Posterior vena cava (tissue), 2 donors: ENCODE measurements around the gene ZNF80. TPM values are rescaled to one million over a fixed set of nuclear protein-coding genes. Genes with fewer than 3 reads are reported as not detected.
"Not testable (repeated sequence)": the region's sequence is repeated elsewhere in the genome, so short reads cannot be mapped to it uniquely, and the experiment has no call there.

Source experiments
- DNase-seq: peaks from one replicate; pipeline ENCODE4 v3.0.0-alpha.2; 2020; ENCODE audit warnings: low spot score
- intact Hi-C, 2 donors: fragments of 100-400 bp; cut with DNase I; formaldehyde crosslinking; loops; one replicate each; pipeline versions ENCODE4 v1.14.1 to v1.14.2; 2022 to 2023
- long read RNA-seq, 2 donors: library from polyadenylated mRNA; unstranded; transcript quantifications; one replicate each; pipeline ENCODE4 v2.0.0, GENCODE V29; 2020 to 2021
- total RNA-seq, 2 donors: library from RNA; stranded (reverse); fragmentation: NEBNext Ultra II Directional; extraction: Animal tissue kit (Norgen Biotek cat#: 25700); gene quantifications; one replicate each; pipeline ENCODE4 v1.2.1, GENCODE V29; 2021
- donor health status: DM: yes; HTN: yes; CAD: no.
- donor health status: DM: yes; HTN: yes; CAD: no.

Gene ZNF80
- not detected for total RNA-seq
- long read RNA-seq, donor 1 = 0 reads
- long read RNA-seq, donor 2 = 0 reads

DNA sequence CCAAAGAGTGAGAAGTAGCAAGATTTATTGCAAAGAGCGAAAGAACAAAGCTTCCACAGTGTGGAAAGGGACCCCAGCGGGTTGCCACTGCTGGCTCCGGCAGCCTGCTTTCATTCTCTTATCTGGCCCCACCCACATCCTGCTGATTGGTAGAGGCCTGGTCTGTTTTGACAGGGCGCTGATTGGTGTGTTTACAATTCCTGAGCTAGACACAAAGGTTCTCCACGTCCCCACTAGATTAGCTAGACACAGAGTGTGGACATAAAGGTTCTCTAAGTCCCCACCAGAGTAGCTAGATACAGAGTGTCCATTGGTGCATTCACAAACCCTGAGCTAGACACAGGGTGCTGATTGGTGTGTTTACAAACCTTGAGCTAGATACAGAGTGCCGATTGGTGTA is at the start of gene ZNF80:
ZNF80 (minus strand) TSS at position 101 of the 400 bp plus-strand sequence. CDS start 504 bp downstream, outside the sequence.
- DNase-seq, intact Hi-C loops: not testable (repeated sequence)

DNA sequence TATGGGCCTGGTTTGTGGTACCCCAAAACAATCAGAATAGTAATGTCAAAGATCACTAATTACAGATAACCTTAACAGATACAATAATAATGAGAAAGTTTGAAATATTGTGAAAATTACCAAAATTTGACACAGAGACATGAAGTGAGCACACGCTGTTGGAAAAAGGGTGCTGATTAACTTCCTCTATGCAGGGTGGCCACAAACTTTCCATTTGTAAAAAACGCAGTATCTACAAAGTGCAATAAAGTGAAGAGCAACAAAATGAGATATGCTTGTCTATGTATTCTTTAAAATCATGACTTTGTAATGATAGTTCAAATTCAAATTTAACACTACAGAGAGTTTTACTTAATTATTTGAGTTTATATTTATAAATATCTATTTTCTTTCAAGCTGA is 48.9 kb upstream of the ZNF80 start:
- intact Hi-C loops = no loop called here
- DNase-seq = no peak

DNA sequence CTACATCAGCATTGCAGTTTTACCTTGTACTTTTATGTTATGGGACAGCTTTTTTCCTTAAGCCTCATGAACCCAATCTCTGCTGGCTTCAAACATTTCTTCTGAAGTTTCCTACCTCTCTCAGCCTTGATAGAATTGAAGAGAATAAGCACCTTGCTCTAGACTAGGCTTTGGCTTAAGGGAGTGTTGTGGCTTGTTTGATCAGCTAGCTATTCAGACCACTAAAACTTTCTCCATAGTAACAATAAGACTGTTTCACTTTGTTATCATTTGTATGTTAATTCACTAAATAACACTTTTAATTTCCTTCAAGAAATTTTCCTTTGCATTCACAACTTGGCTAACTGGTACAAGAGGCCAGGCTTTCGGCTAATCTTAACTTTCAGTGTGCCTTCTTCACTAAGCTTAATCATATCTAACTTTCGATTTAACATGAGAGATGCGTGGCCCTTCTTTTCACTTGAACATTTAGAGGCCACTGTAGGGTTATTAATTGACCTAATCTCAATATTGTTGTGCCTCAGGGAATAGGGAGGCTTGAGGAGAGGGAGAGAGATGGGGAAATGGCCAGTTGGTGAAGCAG is 48.4 kb upstream of the ZNF80 start:
- intact Hi-C loops = no loop called here
- DNase-seq = no peak

GRCh38 chr3:114284644-114285043 is 47.3 kb upstream of the ZNF80 start:
- no peak for DNase-seq
- intact Hi-C loops = no loop called here

- not testable (repeated sequence) for DNase-seq
These were observed 39.5 kb upstream of the ZNF80 start for GRCh38 chr3:114276856-114277255.

DNA sequence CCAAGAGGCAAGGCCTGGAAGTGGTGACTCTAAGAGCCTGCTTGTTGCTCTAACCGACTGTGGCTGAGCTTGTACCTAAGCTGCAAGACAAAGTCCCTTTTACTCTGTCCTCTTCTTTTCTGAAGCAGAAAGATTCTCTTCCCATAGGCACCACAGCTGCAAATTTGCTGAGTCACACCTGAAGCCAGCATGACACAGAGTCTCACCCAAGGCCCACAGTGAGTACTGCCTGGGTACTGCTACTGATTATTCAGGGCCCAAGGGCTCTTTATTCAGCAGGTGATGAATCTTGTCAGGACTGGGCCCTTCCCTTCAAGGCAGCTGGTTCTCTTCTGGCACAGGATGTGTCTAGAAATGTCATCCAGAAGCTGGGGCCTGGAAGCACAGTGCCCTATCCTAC is 37.6 kb upstream of the ZNF80 start:
- intact Hi-C loops = no loop called here
- DNase-seq = no peak

More at GRCh38 chr3:114276856-114277255, 39.5 kb upstream of the ZNF80 start:
- intact Hi-C loops = not testable (repeated sequence)

GRCh38 chr3:114272271-114272670 is 34.9 kb upstream of the ZNF80 start:
- no peak for DNase-seq
- intact Hi-C loops = no loop called here

- intact Hi-C loops = no loop called here
- no peak for DNase-seq
These were observed 32.6 kb upstream of the ZNF80 start for GRCh38 chr3:114270019-114270418.

DNA sequence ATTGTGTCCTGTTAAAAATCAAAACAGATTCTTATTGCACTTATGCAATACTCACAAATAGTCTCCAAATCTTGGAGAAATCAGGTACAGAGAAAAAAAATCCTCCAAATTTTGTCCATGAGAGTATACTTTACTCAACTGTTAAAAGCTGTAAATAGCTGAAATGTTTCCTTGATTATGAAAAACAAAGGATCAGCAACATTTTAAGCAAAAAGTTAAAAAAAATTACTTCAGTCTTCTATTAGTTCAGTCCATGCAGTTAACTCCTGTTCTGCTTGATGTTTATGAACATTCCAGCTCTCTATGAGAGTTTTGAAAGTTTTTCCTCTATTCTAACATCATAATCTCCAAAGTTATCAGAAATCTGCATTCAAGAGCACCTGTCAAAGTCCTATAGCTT is 22.8 kb upstream of the ZNF80 start:
- no peak for DNase-seq
- intact Hi-C loops = no loop called here

- DNase-seq = no peak
- intact Hi-C loops = no loop called here
These were observed 22.2 kb upstream of the ZNF80 start for GRCh38 chr3:114259566-114259965.

GRCh38 chr3:114253505-114253904 is 16.1 kb upstream of the ZNF80 start:
- intact Hi-C loops = no loop called here
- no peak for DNase-seq

DNA sequence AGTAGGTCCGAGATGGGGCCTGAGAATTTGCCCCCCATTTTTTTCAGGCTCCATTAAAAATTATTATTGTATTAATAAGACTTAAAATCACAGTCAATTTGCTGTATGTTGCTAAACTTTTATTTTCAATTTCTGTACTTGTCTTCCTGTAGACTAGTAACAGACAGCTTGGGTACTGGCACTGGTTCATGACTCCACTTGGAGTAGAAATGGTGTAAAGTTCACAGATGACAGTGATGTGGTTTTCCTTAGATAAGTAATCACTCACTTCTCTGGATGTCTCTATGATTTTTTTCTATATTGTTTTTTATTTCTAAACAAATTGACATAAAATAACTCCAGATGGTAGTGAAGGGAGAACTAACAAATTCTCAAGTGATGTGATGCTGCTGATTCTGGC is 15.6 kb upstream of the ZNF80 start:
- intact Hi-C loops = no loop called here
- no peak for DNase-seq

- no peak for DNase-seq
- intact Hi-C loops = no loop called here
These were observed 5.6 kb upstream of the ZNF80 start for GRCh38 chr3:114242947-114243346.

GRCh38 chr3:114241262-114241661 is 3.9 kb upstream of the ZNF80 start:
- intact Hi-C loops = no loop called here
- no peak for DNase-seq

- intact Hi-C loops, DNase-seq: not testable (repeated sequence)
These were observed 888 bp upstream of the ZNF80 start for GRCh38 chr3:114238146-114238785.

GRCh38 chr3:114235431-114235830 is 1.9 kb downstream of the ZNF80 start:
- intact Hi-C loops = no loop called here
- no peak for DNase-seq

DNA sequence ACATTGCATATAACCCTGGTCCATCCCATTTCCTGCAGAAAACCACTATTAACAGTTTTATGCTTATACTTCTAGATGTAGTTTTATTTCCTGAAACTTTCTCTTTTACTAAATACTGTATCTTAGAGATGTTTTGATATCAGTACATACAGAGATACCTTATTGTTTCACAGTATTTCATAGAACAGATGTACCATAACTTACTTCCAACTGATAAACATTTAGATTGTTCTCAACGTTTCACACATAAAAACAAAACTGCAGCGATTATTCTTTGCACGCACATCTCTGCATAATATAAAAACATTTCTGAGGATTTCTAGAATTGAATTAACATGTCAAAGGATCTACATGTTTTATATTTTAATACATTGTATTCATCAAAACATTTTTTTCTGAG is 2.6 kb downstream of the ZNF80 start:
- DNase-seq = no peak
- intact Hi-C loops = no loop called here

- DNase-seq = no peak
- intact Hi-C loops = no loop called here
These were observed 5.8 kb downstream of the ZNF80 start for GRCh38 chr3:114231616-114232015.

DNA sequence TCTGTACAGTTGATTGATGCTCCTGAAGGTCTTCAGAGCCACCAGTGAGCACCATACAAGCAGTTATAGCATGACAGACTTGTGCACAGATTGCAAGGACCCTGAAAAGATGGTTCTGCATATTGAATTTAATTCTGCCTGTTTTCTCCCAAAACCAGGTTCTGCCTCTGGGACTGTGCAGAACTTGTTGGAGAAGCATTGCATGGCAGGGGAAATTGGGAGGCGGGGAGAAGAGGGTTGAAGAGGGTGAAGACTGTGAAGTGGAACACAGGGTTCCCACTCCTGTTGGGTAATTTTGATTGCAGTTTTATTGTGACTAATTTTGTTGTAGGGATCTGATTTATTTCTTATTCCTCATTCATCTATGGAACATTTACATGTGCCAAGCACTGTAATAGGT is 10.3 kb downstream of the ZNF80 start:
- intact Hi-C loops = no loop called here
- no peak for DNase-seq

- DNase-seq = no peak
- intact Hi-C loops = no loop called here
These were observed 11.1 kb downstream of the ZNF80 start for GRCh38 chr3:114226313-114226712.

DNA sequence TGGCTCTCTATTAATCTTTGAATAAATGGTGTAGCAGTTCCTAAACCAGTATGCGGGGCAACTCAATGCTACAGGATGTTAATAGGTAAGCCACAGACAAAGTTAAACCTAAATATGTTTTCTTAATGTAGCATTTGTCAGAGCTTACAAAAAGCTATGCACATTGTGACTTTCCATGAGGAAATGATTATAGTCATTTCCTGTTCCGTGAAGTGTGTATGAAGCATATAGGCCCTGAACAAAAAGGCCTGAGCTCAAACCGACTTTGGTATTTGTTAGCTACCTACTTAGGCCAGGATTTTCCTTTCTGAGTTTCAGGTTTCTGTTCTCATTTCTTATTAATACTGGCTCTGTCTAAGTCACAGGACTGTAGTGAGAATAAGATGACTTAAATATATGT is 14.2 kb downstream of the ZNF80 start:
- intact Hi-C loops = no loop called here
- DNase-seq = no peak
